Erythroblast (primary cell): ENCODE data around the gene SUPT20HL1.

Source experiments
- DNase-seq, 2 experiments: peaks; one replicate each; lab custom pipeline; 2025; lab: John Stamatoyannopoulos, UW
- GATA1 ChIP-seq: IDR thresholded peaks from 2 replicates; pipeline ENCODE4 v1.6.1; 2011; ENCODE audit warnings: low read depth, mild to moderate bottlenecking, control low read depth, low read length, moderate library complexity
- POLR2A ChIP-seq: IDR thresholded peaks from 2 replicates; pipeline ENCODE4 v1.6.1; 2011; ENCODE audit warnings: mild to moderate bottlenecking, low read length

SUPT20HL1 gene

DNA sequence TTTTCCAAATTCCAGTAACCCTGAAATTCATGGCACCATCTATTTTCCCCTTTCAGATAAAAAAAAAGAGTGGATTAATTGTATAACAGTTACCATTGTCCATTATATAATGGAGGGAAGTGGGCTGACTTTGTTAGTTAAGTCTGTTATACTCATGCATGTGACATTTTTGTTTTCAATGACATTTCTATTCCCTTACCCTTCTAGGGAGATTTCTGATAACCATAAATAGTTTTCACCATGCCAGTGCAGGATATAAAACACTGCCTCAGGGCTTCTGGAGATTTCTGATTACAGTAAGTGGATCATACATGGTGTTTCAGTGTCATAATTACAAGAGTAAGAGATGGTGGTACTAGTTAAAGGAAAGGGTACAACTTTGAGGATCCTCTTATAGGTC is 45.5 kb downstream of the SUPT20HL1 start:
- DNase-seq: no peak
- TF ChIP-seq GATA1 (no peak), POLR2A (no peak)
